Measurements from ENCODE around the gene OR4E1. TPM values are rescaled to one million over a fixed set of nuclear protein-coding genes. Genes with fewer than 3 reads are reported as not detected.

OR4E1 gene
- total and polyA plus RNA-seq, 7 experiments from 2014 or later: 0.07 to 0.19 (median 0.12) TPM; not detected in 3

Other genes with a start within 250 kb of the OR4E1 start
- 100 to 1,000 TPM; 125 to 143 (median 133) TPM for gene CHD8, start 217.7 kb downstream of the OR4E1 start, total RNA-seq
- gene CHD8, start 217.7 kb downstream of the OR4E1 start, polyA plus RNA-seq: 10 to 100 TPM; 39.3 to 50.4 TPM
- gene RAB2B, start 196.9 kb downstream of the OR4E1 start, total RNA-seq: 10 to 100 TPM; 26.6 to 32.8 (median 30.5) TPM
- 1 to 10 TPM; 5.6 to 9.9 TPM for gene RAB2B, start 196.9 kb downstream of the OR4E1 start, polyA plus RNA-seq
- 100 to 1,000 TPM in 1 of 5 experiments, 10 to 100 TPM in 4; 78.5 to 116 (median 86.5) TPM for gene TOX4, start 196.6 kb downstream of the OR4E1 start, total RNA-seq
- 10 to 100 TPM; 70.5 to 98.3 TPM for gene TOX4, start 196.6 kb downstream of the OR4E1 start, polyA plus RNA-seq
- 100 to 1,000 TPM in 2 of 5 experiments, 10 to 100 TPM in 3; 43.6 to 108 (median 75.3) TPM for gene METTL3, start 162.5 kb downstream of the OR4E1 start, total RNA-seq
- 10 to 100 TPM; 17.6 to 26.3 TPM for gene METTL3, start 162.5 kb downstream of the OR4E1 start, polyA plus RNA-seq
- 1 to 10 TPM; 2.3 to 8.3 (median 3.9) TPM for gene SALL2, start 147.5 kb downstream of the OR4E1 start, total RNA-seq
- 1 to 10 TPM; 4.2 to 5.9 TPM for gene SALL2, start 147.5 kb downstream of the OR4E1 start, polyA plus RNA-seq
- not detected for gene OR10G3, start 93.7 kb downstream of the OR4E1 start, total RNA-seq
- gene OR10G3, start 93.7 kb downstream of the OR4E1 start, polyA plus RNA-seq: not detected
- gene OR10G2, start 38.9 kb downstream of the OR4E1 start, total RNA-seq: not detected
- under 1 TPM in 1 of 2 donors, not detected in 1; 0.28 TPM for gene OR10G2, start 38.9 kb downstream of the OR4E1 start, polyA plus RNA-seq
- not detected for gene OR4E2, start 20.0 kb downstream of the OR4E1 start, total RNA-seq
- gene OR4E2, start 20.0 kb downstream of the OR4E1 start, polyA plus RNA-seq: not detected